Kidney epithelial cell (primary cell): ENCODE measurements around the gene NKTR. TPM values are rescaled to one million over a fixed set of nuclear protein-coding genes. Genes with fewer than 3 reads are reported as not detected.

Source experiments
- DNase-seq: peaks from one replicate; pipeline ENCODE4 v3.0.0-alpha.2; 2010; ENCODE audit warnings: low read depth
- H3K27me3 ChIP-seq: 2 replicates; pipeline ENCODE4 v1.6.0; 2011; ENCODE audit warnings: low read length; ENCODE audit not compliant: control insufficient read depth, insufficient read depth
- H3K36me3 ChIP-seq: 2 replicates; pipeline ENCODE4 v1.5.1; 2011; ENCODE audit warnings: low read length; ENCODE audit not compliant: control insufficient read depth, insufficient read depth
- H3K4me3 ChIP-seq: 2 replicates; pipeline ENCODE4 v1.5.1; 2011; ENCODE audit warnings: low read depth, mild to moderate bottlenecking, control low read depth, low read length
- CTCF ChIP-seq: IDR thresholded peaks from 2 replicates; pipeline ENCODE4 v1.5.1; 2011; ENCODE audit warnings: mild to moderate bottlenecking, moderate library complexity, low read length, control low read depth, inconsistent platforms; ENCODE audit not compliant: insufficient read depth, poor library complexity, severe bottlenecking
- total RNA-seq: library from RNA; depleted of rRNA; stranded (reverse); fragments of >200 nt; gene quantifications from 2 replicates; pipeline ENCODE4 v1.2.3, GENCODE V29; 2015

Gene NKTR
- total RNA-seq, 1 donor from 2014 or later = 29.8 TPM

- H3K36me3 ChIP-seq = peaks cover 2% of the 10 kb centered on the region
- no peak for TF ChIP-seq CTCF
- H3K27me3 ChIP-seq = no peaks in the 10 kb centered on the region
- no peak overlapping the region for H3K4me3 ChIP-seq
- DNase-seq = no peak
Observed at GRCh38 chr3:42649006-42649405, 48.5 kb downstream of the NKTR start.

- TF ChIP-seq CTCF = no peak
- Histone ChIP-seq H3K27me3 (no peaks in the 10 kb centered on the region), H3K4me3 (no peak overlapping the region), H3K36me3 (no peaks in the 10 kb centered on the region)
- no peak for DNase-seq
Observed at GRCh38 chr3:42649783-42650182, 49.3 kb downstream of the NKTR start.

GRCh38 chr3:42651248-42652091 is 51.0 kb downstream of the NKTR start:
- H3K36me3 ChIP-seq = no peaks in the 10 kb centered on the region
- H3K4me3 ChIP-seq = no peak overlapping the region
- no peaks in the 10 kb centered on the region for H3K27me3 ChIP-seq
- peak; percentile 26 for DNase-seq
- TF ChIP-seq CTCF = no peak

- DNase-seq = no peak
- Histone ChIP-seq H3K4me3 (no peak overlapping the region), H3K36me3 (no peaks in the 10 kb centered on the region), H3K27me3 (no peaks in the 10 kb centered on the region)
- TF ChIP-seq CTCF = no peak
Observed at GRCh38 chr3:42652251-42652610, 51.7 kb downstream of the NKTR start.

GRCh38 chr3:42652611-42653302 is 52.3 kb downstream of the NKTR start:
- DNase-seq = peak; percentile 66
- Histone ChIP-seq H3K27me3 (no peaks in the 10 kb centered on the region), H3K4me3 (peak overlapping the region; percentile 79), H3K36me3 (no peaks in the 10 kb centered on the region)
- TF ChIP-seq CTCF = no peak
